TTC549 (cell line): Measurements from ENCODE around the gene NYAP1.

Source experiments
- FAIRE-seq: peaks from 2 replicates; lab custom pipeline; 2012; peaks lifted over from hg19 to GRCh38; lab: Jason Lieb, UNC

Gene NYAP1

DNA sequence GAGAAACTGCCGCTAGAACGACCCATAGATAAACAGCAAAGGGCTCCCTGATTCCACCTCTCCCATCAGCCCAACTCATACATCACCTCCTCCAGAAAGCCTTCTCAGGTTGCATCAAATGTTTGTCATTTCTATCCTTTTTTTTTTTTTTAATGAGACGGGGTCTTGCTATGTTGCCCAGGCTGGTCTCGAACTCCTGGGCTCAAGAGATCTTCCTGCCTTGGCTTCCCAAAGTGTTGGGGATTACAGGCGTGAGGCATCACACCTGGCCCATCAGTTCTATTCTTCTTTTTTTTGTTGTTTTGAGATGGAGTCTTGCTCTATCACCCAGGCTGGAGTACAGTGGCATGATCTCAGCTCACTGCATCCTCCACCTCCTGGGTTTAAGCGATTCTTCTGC is 26.7 kb upstream of the NYAP1 start:
- FAIRE-seq, result no peak

DNA sequence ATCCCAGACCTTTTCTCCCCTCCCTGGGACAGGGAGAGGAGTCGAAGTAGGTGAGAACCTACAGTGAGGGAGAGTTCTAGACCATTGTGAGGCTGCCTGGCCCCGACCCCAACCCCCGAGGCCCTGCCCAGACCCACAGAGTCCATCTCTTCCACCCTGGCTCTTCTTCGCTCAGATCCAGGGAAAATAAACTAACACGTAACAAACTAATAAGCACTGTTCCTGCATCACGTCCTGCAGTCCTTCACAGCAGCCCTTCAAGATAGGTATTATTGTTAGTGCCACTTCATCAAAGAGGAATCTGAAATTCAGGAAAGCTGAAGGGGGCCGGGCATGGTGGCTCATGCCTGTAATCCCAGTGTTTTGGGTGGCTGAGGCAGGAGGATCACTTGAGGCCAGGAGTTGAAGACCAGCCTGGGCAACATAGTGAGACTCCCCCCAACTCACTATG is 19.5 kb upstream of the NYAP1 start, which contains the start of gene SPACDR:
SPACDR (minus strand) TSS at position 51 of the 451 bp plus-strand sequence. CDS start 235 bp downstream, outside the sequence.
- no peak for FAIRE-seq

DNA sequence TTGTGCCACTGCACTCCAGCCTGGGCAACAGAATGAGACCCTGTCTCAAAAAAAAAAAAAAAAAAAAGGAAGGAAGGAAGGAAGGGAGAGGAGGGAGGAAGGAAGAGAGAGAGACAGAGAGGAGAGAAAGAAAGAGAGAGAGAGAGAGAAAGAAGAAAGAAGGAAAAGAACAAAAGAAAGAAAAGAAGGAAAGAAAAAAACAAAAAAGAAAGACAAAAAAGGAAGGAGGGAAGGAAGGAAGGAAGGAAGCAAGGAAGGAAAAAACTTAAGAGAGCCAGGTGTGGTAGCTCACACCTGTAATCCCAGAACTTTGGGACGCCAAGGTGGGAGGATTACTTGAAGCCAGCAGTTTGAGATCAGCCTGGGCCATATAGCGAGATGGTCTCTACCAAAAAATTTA is 18.9 kb upstream of the NYAP1 start:
- no peak for FAIRE-seq

DNA sequence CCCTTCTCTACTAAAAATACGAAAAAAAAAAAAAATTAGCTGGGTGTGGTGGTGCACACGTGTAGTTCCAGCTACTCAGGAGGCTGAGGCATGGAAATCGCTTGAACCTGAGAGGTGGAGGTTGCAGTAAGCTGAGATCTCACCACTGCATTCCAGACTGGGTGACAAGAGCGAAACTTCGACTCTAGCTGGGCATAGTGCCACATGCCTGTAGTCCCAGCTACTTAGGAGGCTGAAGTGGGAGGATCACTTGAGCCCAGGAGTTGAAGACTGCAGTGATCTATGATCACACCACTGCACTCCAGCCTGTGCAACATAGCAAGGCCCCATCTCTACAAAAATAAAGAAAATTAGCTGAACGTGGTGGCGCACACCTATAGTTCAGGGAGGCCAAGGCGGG is 18.4 kb upstream of the NYAP1 start:
- no peak for FAIRE-seq

DNA sequence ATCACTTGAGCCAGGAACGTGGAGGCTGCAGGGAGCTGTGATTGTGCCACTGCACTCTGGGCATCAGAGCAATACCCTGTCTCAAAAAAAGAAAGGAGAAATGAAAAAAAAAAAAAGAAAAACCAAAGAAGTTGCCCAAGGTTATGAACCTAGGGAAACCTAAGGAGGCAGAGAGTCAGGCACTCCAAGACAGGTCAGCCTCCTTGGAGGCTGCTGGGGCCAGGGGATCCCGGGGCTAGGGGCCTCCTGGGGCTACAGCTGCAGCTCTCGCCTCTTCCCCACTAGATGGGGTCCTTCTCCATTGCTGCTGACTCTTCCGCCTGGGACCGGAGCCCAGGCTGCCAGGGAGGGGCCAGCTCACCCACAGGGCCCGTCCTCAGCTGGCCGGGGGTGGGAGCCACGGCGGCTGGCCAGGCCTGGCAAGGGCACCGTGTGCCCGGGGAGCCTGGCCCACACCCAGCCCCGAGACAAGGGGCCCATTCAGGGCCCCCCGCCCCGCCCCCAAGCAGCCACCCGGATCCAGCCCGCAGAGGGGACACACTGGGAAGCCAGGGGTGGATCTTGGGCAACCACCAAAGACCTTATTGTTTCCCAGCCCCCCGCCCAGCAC is 17.9 kb upstream of the NYAP1 start:
- no peak for FAIRE-seq

DNA sequence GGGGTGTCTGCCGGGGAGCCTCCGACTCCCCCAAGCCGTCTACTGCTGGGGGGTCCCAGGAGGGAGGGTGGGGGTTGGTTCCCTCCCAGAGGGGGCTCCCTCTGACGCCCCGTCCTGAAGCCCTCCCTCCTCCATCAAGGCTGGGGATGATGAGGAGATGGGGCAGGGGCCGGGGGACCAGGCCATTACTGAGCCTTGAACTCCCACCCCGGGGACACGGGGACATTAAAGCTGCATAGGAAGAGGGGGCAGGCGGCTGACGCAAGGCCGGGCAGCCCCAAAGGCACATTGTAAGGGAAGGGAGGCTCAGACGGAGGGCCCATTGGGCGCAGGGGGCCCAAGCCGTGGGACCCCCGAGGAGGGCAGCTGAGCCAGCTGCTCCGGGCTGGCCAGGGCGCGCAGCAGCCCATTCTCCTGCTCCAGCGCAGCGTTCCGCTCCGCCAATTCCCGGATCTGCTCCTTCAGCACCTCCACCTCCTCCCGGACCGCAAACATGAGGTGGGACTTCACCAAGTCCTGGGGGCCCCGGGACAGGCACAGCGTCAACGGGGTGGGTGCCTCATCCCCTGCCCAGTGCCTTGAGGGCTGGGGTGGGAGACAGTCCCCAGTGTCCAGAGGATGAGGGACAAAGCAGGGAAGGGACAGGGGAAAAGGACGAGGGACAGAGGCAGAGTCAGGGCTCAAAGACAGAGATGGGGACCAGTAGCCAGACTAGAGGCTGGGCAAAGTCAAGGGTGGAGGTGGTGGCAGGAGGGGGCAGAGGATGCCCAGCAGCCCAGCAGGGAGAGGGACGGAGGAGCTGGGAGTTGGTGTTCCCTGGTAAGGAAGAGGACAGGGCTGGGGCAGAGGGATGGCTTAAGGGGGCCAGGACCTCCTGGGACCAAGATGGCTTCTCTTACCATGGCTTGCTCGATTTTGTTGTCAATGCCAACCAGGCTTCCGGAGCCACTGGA is 16.8 kb upstream of the NYAP1 start:
- FAIRE-seq, result no peak

DNA sequence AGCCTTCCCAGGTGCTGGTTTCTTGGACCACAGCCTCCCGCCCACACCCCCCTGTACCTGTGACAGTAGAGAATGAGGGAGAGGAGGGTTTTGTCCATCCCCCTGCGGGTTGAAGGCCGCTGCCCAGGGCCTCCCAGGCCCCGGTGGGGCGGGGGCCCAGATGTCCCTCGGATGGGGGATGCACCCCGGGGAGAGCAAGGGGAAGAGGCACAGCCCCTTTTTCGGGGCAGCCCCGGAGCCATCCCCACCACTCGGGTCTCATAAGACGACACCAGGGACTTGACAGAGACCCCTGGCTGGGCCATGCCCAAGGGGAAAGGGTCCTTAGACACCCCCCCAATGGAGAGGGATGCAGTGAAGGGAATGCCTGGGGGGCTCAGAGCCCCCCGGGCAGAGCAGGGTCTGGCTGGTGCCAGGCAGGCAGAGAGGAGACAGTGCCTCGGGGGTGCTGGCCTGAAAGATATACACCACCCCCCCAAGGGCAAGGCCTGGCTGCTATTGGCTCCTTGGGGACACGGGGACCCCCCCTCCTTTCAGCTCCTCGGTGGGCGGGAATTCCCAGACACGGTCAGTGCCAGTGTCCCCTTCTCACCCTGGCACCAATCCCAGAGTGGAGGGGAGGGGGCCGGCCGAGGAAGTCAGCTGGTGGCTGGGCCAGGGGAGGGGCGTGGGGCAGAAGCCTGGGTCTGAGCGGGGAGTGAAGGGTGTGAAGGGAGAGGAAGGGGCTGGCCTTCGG is 15.9 kb upstream of the NYAP1 start:
- FAIRE-seq, result no peak

DNA sequence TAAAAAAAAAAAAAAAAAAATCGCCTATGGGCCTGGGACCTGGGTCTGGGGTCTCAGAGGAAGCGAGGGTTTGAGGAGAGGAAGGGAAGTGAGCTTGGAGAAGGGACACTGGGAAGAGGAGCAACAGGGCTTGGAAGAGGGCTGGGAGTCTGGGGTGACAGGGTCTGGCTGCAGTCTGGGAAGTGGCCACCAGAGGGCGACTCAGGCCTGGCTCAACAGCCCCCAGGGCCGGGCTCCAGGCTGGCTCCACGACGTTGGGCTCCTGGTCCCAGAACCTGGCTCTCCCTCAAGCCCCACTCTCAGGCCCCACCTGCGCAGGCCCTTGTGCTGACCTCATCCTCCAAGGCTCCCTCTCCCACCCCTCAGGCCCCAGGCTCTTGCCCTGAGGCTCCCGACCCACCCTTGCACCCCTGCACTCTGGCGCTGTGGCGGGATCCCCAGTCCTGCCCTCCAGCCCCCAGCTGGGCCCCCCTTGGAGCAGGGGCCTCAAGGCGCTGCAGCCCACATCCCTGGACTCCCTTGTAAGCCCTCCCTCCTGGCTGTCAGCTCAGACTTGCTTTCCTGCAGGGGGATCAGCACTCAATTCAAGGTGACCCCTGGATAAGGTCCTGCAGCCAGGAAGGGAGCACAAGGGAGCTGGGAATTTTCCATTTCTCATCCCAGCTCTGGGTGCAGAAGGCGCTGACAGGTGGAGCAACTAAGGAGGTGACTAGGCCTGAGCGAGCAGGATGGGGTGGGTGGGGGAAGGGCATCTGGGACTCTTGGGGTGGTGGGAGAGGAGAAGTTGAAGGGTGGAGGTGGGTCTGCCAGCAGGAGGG is 14.3 kb upstream of the NYAP1 start:
- no peak for FAIRE-seq

DNA sequence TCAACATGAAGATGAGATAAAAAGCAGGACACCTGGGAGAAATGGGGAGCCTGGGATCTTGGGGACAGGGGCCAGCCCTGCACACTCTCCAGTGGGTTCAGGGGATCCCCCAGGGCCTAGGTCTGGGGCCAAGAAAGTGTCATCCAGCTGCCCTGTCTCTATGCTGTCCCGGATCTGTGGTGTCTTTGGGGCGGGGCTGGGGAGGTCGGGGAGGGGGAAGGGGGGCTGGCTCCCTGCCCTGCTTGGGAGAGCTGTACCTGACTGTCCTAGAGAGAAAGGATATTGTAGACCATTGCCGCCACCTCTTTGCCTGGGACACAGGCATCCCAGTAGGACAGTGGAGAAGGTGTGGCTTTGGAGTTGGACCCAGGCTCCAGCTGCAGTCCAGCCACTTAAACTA is 12.7 kb upstream of the NYAP1 start:
- no peak for FAIRE-seq

DNA sequence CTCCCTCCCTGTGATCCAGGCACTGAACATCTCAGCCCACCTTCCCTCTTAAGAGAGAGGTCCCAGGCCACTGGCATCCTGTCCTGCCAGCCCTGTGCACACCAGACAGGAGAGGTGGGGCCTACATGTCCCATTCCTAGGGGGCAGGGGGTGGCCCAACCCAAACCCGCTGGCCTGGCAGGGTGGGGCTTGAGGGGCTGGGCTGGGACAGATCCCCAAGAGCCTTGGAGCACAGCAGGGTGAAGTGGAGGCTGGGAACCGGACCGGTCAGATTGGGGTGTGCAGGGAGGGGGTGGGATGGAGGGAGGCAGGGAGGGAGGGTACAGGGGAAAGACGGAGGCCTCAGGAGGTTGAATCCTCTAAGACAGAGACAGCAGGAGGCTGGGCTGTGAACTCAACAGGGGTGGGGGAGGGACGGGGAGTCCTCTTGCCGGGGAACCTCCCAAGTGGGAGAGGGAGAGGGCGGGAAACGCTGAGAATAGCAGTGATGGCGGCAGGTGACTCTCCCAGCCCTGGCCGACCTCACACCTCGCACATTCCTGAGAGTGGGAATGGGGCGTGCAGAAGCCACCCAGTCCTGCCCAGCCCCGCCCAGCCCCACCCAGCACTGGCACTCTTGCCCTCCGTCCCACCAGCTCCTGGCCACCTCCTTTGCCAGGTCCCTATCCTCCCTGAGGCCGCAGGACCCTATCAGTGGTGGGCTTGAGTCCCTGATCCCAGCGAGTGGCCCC is 11.4 kb upstream of the NYAP1 start:
- FAIRE-seq, result no peak

DNA sequence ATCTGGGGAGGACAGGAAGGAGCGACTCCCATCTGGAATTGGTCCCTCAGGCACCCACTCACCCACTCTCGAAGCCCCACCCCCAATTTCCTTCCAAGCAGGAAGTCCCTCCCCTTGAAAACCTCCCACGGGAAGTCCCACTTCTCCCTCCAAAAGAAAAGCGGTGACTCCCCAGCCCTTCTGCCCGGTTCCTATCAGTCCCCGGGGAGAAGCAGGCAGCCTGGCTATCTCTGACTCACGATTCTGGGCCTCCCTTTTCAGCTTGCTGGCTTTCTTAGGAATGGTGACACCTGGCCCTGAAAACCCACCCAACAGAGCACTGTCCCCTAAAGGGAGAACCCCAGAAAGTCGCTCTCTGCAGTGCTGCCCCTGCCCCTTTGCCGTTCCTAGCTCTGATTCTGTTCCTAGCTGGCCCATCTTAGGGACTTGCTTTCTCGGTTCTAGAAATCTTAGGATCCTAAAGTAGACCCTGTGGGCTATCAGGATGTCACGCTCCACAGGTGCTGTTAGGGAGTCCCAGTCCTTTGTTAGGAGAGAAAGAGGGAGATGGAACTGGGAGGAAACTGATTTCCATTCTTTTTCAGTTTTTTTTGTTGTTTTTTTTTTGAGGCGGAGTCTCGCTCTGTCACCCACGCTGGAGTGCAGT is 10.8 kb upstream of the NYAP1 start:
- FAIRE-seq, result no peak

DNA sequence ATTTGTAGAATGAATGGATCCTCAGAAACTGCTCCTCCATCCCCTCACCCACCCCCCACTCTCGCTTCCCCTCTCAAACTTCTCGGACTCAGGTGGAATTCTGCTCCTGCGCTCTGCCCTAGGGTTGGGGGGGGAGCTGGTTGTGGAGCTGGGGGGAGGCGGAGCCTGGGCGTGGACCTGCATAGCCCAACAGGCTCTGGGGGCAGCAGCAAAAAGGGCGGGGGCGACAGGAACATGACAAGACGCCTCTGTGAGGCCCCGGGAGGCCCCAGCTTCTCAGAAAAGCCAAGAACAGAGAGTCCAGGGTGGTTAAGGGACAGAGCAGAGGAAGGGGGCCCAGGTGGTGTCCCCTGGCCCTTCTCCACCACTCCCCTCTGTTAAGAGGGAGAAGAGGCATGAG is 8.2 kb upstream of the NYAP1 start:
- FAIRE-seq, result no peak

DNA sequence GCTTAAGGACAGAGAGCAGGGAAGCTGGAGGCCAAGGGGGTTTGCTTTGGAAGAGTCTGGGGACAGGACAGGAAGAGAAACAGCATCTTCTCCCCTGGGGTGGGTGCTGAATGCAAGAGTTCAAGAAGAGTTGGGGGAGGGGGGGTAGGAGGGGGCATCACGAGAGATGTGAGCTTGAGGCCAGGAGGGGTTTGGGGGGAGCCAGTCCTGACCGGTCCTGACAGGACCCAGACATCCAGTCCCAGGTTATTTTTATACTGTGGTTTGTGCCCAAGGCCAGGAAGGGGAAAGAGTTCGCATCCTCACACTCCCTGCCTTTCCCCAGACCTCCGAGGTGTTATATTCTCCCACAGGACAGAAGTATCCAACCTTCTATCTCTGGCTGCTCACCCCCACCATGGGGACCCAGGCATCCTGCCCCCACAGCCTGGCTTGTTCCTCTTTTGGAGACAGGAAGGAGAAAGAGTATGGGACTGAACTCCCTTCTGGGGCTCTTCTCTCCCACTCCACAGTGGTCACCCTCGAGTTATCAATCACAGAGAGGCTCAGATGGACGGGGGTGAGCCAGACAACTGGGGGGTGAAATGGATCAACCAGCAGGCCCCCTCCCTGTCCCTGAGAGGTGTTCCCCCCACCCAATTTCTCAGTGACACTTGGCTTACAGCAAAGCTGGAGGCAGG is 7.5 kb upstream of the NYAP1 start:
- no peak for FAIRE-seq

DNA sequence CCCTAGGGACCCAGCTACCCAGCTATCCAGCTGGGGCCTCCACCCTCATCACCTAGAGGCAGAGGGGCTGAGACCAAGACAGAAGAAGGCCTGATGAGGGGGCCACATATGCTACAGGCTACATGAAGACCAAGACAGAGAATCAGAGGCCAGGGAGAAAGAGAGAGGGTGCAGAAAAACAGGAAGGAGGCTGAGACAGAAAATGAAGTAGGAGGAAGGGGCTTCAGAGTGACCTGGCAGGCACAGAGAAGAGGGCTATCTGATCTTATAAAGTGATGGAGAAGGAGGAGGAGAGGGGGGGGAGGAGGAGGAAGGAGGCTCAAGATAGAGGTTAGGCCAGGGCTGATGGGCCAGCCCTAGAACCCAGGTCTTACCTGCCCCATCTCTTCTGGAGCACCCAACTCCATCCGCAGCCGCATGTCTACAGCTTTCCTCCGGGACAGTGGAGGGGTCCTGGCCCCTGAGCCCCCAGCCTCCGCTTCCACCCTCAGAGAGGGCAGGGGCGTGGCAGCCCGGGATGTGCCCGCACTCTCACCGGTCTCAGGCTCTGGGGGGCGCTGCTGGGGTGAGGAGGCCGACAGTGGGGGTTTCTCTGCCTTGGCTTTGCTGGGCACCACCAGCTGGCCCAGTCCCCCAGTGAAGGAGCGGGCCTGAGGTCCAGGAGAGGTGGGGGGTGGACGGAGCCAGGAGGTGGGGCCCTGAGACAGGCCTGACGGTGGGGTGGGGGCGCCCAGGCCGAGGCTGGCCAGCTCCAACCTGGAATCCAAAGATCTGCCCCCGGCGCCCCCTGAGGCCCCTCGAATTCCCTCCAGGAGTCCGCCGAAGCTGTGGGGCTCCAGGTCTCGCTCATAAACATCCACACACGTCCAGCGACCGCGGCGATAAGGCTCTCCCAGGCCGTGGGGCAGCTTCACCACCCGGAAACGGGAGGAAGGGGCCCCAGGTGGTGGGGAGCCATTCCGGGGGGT is 6.5 kb upstream of the NYAP1 start:
- no peak for FAIRE-seq

DNA sequence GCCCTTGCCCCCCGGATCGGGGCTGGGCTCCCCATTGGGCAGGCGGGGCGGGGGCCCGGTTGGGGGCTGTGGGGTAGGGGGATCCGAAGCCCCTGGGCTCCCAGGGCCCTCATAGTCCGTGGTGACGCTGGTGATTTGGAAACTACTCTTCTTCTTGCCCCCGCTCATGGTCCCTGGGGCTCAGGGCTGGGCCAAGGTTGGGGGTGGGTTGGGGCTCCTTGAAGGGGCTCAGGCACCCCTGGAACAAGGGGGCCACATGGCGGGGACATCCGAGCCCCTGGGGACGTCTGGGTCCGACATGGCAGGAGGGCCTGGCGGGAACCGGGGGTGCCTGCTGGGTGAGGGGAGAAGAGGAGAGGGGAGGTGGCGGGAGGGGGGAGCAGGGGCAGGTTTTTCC is 5.9 kb upstream of the NYAP1 start:
- FAIRE-seq, result no peak

DNA sequence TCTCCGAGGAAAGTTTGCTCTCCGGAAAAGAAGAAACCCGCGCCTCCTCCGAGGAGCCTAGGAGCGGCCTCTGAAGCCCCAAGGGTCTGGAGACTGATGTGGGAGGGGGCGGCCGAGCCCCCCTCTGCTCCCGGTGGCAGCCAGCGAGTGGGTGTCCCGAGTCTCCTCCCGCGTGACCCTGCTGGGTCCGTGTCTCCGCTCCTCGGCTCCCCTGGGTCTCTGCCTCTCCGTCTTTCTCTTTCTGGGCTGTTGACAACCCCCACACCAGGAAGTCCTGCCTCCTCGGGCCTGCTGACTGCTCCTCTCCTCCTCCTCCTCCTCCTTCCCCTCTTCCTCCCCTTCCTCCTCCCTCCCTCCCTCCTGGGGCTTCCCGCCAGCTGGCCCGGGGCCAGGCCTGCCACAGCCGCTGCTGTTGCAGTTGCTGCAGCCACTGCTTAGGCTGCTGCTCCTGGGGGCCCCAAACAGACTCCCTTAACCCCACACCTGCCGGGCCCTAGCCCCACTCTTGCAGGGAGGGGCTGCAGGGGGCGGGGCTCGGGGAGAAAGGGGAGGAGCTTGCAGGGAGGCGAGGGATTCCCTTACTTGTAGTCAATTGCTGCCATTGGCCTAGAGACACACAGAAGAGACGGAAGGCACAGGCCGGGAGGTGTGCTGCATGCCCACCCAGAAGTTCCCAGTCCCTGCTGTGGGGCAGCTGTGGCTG is 4.6 kb upstream of the NYAP1 start, which contains the start of gene TSC22D4:
TSC22D4 (minus strand) TSS at position 257 of the 703 bp plus-strand sequence. CDS start 1,176 bp downstream, outside the sequence.
- FAIRE-seq, result no peak

DNA sequence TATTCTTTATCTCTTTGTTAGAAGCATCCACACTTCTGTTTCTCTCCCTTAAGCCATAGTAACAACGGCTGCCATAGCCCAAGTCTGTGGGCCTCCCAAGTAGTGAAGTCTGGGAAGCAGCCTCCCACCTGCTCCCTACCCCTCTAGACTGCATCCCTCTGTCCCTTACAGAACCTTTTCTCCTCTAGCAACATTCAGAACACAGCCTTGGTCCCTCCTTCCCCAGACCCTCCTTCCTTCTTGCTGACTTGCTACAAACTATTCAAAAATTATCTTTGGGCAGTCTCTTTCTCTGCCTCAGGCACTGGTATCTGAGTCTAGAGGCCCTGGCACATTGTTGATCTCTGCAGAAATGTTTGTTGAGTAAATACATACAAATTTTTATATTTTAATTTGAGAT is 2.3 kb upstream of the NYAP1 start:
- FAIRE-seq, result no peak

DNA sequence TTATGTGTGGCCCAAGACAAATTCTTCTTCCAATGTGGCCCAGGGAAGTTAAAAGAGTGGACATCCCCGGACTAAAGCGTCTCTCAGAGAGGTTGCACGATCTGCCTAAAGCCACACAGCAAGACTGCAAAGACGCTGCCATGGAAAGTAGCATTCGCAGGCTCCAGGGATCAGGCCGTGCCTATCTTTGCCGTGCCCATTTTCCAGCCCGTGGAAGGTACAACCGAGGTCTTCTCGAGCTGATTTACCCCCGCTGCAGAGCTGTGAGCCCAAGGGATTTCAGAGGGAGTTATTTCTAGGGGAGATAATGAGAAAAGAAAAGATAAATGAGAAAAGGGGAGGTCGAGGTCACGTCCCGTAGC is 1.0 kb upstream of the NYAP1 start:
- no peak for FAIRE-seq
